Pulmonary artery endothelial cell (primary cell): Measurements from ENCODE around the gene SLC25A1. TPM values are rescaled to one million over a fixed set of nuclear protein-coding genes. Genes with fewer than 3 reads are reported as not detected.
"Not testable (repeated sequence)": the region's sequence is repeated elsewhere in the genome, so short reads cannot be mapped to it uniquely, and the experiment has no call there.

Experiments used
- DNase-seq: peaks from one replicate; pipeline ENCODE4 v3.0.0-alpha.2; 2011; ENCODE audit warnings: low read depth, low spot score
- total RNA-seq: library from RNA; depleted of rRNA; stranded (reverse); fragments of >200 nt; gene quantifications from 2 replicates; pipeline ENCODE4 v1.2.3, GENCODE V29; 2014

The SLC25A1 gene
- total RNA-seq, 1 donor from 2014 or later: 96.3 TPM

- DNase-seq: no peak
These were observed 27.8 kb upstream of the SLC25A1 start for GRCh38 chr22:19206287-19206686.

GRCh38 chr22:19204640-19205039 lies 26.1 kb upstream of the SLC25A1 start:
- DNase-seq: no peak

GRCh38 chr22:19203834-19204233 lies 25.3 kb upstream of the SLC25A1 start:
- no peak for DNase-seq

- not testable (repeated sequence) for DNase-seq
These were observed 24.3 kb upstream of the SLC25A1 start for GRCh38 chr22:19202799-19203186.

GRCh38 chr22:19201869-19202798 lies 23.6 kb upstream of the SLC25A1 start:
- DNase-seq: no peak

GRCh38 chr22:19201130-19201868 lies 22.8 kb upstream of the SLC25A1 start:
- DNase-seq: no peak

- no peak for DNase-seq
These were observed 20.9 kb upstream of the SLC25A1 start for GRCh38 chr22:19199479-19199878.

GRCh38 chr22:19197997-19198865 lies 19.7 kb upstream of the SLC25A1 start:
- DNase-seq: no peak

- no peak for DNase-seq
These were observed 18.5 kb upstream of the SLC25A1 start for GRCh38 chr22:19196841-19197612.

GRCh38 chr22:19195796-19196731 lies 17.5 kb upstream of the SLC25A1 start:
- no peak for DNase-seq

GRCh38 chr22:19194766-19195536 lies 16.4 kb upstream of the SLC25A1 start:
- no peak for DNase-seq

GRCh38 chr22:19193879-19194278 lies 15.3 kb upstream of the SLC25A1 start:
- DNase-seq: no peak

- DNase-seq: no peak
These were observed 9.4 kb upstream of the SLC25A1 start for GRCh38 chr22:19187716-19188563.

GRCh38 chr22:19184276-19184997 lies 5.9 kb upstream of the SLC25A1 start:
- no peak for DNase-seq

GRCh38 chr22:19183216-19183615 lies 4.7 kb upstream of the SLC25A1 start:
- DNase-seq: no peak

GRCh38 chr22:19182472-19183157 lies 4.1 kb upstream of the SLC25A1 start:
- DNase-seq: no peak
